GDM1 (cell line): Measurements from ENCODE around the gene SHANK1.
"Not testable (repeated sequence)": the region's sequence is repeated elsewhere in the genome, so short reads cannot be mapped to it uniquely, and the experiment has no call there.

Experiments used
- DNase-seq: peaks from one replicate; lab custom pipeline; 2025; lab: John Stamatoyannopoulos, UW

The SHANK1 gene

DNA sequence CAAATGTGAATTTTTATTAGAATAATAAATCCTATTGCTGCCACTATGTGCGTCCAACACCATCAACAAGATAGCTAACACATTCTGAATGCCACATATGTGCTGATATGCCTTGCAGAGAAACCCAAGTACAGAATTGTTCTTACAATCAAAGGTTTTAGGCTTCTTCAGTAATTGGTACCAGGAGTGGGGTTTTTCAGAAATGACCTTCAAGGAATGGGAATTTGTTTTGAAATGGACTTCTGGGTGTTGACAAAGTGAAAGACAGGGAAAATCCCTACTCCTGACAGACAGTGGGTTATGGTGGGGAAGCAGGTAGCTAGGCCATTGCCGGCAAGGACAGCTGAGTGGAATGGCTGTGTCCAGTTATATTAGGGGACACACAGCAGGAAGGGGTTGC lies 85.6 kb downstream of the SHANK1 start:
- DNase-seq = no peak

DNA sequence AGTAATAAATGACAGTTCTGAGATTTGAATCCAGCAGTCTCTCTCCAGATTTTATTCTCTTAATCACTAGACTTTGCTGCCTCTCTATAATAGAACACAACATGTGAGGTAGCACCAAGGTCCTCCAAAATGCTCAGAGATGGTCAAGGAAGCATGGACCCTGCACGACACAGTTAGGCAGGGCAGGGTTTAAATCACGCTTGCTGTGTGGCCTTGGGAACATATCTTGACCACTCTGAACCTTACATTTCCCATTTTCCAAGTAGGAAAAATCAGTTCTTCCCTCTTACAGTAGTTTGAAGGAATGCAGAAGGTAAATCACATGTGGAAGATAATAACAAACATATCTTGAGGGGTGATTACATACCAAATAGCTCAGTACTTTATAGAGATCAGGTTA lies 86.2 kb downstream of the SHANK1 start:
- DNase-seq = no peak

DNA sequence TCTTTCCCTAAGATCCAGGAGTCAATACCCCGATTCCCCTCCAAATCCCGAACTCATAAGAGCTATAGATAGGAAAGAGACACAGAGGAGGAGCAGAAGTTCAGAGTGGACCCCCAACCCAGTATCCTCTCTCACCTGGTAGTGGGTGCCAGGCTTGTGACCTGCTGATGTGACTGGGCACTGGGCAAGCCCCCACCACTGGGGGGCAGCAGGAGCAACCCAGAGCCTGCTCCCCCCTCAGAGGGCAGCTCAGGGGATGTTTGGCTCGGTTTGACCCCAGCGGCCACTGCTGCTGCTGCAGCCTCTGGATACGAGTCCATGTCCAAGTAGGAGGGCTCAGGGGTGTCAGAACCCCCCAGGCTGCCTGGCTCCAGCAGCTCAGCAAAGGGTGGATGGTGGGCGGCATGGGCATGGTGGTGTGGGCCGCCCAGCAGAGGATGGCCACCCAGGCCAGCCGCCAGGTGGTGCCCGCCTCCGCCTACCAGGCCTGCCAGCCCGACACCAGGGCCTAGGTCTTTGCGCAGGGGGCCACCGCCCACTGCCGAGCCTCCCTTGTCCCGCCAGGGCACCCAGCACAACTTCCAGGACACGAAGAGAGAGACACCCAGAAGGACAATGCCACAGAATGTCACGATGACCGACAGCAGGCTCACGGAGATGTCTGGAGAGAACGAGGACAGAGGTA lies 87.3 kb downstream of the SHANK1 start:
- no peak for DNase-seq

DNA sequence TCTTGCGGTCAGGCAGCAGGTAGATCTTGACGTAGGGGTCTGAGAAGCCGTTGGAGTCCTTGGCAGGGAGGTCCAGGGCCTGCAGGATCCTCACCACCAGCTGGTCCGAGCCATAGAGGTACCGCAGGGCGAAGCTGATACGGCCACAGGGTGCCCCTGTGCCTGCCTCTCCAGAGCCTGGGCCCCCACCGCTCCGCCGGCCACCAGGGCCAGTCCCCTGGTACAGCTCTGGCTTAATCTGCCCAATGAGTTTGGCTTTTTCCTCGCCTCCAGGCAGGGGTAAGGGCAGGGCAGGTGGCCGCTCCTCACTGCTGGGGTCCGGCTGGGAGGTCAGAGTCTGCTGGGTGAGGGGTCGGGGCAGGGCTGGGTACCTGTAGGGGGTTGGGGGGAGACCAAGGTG lies 89.8 kb downstream of the SHANK1 start:
- no peak for DNase-seq

DNA sequence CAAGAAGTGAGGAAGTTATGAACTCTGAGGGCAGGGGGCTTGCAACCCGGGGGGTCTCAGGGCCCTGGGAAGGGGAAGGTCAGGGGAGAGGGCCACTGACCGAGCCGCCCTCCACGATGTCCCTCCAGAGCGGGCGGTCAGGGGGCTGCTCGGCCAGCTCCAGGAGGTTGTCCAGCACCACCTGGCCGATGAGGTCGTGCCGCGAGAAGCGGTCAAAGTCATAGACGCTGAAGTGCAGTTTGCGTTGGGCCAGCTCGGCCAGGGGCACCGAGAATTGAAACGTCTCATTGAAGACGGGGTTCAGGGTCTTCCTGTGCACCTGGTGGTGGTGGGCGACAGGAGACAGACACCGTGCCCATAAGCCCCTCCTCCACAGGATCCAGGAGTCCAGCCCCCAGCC lies 90.4 kb downstream of the SHANK1 start:
- DNase-seq = no peak

DNA sequence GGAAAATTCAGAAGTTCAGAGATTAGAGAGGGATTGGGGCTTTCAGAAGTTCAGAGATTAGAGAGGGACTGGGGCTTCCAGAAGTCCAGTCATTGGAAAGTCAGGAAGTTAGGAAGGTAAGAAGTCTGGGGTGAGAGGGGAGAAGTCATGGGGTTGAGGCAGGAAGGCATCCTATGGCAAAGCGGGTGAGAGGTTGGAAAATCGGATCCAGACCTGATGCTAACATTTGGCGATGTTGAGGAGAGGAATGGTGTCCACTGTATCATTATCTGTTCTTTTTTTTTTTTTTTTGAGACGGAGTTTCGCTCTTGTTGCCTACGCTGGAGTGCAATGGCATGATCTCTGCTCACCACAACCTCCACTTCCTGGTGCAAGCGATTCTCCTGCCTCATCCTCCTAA lies 91.1 kb downstream of the SHANK1 start:
- no peak for DNase-seq

DNA sequence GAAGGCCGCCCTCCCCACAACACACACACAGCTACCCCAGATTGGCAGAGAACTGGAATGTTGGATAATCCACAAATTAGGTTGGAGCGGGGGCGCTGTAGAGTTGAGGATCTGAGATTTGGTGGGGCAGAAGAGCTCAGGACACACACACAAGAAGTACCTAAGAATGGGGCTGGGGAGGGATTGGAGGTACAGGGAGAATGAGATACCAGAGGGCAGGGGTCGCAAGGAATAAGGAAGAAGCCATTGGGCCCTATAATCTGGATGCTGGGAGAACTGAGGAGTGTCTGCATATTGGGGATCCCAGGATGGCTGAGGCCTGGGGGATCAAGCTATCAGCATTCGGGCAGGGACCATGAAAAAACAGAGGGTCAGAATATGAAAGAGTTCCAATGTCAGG lies 91.5 kb downstream of the SHANK1 start:
- no peak for DNase-seq

DNA sequence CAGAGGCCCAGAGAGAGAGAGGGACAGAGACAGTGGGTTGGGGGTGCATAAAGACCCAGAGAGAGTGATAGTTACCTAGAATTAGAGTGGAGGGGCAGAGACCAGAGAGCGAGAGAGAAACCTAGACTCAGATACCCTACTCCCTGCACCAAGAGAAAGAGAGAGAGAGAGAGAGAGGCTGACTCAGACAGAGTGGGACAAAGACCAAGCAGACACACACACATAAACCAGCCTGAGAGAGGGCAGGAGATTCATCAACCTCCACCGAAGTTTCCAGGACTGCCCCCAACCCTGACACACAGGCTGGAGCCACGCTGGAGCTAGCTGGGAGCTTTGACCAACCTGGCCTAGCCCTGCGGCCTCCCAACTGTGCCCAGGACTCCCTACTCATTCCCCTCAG lies 92.8 kb downstream of the SHANK1 start:
- no peak for DNase-seq

DNA sequence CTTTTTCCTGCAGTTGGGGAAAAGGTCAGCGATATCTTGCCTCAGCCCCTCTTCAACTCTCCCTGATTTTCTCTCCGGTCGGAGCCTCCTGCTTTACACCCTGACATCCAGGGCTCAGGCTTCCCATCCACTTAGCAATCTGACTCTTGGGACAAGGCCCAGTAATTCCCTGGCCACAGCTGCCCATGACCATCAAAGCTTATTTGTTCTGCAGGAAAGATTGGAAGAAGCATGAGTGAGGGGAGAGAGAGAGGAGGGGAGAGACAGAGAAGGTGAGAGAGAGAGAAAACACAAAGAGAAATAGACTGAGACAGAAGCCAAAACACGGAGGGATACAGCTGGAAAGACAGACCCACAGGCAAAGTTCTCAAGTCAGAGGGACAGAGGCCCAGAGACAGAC lies 93.6 kb downstream of the SHANK1 start:
- DNase-seq = no peak

DNA sequence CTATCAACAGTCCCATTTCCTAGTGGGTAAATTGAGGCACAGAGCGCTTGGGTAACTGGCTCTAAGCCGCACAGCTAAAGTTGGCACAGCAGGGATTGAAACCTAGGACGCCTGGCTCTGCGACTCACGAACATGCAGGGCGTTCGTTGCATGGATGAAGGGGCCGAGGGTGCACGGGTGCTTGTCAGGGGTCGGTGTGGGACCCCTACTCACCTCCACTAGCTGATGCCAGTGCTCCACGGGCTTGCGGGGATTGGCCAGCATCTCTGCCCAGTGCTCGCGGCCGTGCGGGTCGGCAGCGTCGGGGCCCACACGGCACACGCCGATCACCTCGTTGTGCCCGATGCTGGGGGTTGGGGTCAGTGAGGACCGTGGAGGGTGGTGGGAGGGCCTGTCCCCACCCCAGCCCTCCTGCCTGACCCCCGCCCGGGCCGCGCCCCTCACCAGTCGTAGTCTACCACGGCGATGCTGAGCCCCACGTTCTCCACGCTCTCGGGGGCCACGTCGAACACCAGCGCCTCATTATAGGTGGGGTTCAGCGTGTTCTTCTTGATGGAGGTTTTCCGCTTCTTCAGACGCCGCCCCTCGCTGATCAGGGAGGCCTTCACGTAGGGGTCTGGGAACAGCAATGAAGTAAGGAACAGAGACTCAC lies 94.5 kb downstream of the SHANK1 start:
- no peak for DNase-seq

DNA sequence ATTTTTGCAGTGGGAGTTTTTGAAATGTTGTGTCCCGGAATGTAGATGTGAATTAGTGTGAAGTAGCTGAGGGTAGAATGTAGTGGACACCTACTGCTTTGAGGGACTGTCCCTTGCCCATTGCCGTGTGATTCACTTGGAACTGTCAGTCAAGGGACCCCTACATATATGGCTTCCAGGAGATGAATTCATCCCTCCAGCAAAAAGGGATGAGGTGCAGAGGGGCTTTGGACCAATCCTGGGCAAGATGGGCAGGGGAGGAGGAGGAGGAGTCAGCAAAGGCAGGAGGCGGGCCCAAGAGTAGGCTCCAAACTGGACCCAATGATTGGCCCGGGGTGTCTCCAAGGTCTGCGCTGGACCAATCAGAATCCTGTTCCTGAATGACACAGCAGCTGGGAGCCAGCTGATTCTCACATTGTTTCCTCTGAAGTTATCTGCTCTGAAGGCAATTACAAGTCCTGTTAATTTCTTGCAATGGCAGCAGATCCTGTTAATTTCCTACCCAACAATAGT lies 99.2 kb downstream of the SHANK1 start:
- DNase-seq = not testable (repeated sequence)

DNA sequence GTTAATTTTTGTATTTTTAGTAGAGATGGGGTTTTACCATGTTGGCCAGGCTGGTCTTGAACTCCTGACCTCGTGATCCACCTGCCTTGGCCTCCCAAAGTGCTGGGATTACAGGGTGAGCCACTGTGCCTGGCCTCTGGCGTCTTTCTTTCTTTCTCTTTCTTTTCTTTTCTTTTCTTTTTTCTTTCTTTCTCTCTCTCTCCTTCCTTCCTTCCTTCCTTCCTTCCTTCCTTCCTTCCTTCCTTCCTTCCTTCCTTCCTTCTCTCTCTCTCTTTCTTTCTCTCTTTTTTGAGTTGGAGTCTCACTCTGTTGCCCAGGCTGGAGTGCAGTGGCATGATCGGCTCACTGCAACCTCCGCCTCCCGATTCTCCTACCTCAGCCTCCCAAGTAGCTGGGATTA lies 100.4 kb downstream of the SHANK1 start:
- not testable (repeated sequence) for DNase-seq

DNA sequence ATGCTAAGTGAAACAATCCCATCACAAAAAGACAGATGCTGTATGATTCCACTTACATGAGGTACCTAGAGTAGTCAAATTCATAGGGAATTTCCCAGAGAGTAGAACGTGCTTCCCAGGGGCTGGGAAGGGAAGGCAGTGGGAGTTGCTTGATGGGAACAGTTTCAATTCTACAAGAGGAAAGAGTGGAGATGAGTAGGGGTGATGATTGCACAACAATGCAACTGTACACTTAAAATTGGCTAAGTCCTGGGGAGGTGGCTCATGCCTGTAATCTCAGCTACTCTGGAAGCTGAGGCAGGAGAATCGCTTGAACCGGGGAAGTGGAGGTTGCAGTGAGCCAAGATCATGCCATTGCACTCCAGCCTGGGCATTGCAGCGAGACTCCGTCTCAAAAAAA lies 101.2 kb downstream of the SHANK1 start:
- not testable (repeated sequence) for DNase-seq

DNA sequence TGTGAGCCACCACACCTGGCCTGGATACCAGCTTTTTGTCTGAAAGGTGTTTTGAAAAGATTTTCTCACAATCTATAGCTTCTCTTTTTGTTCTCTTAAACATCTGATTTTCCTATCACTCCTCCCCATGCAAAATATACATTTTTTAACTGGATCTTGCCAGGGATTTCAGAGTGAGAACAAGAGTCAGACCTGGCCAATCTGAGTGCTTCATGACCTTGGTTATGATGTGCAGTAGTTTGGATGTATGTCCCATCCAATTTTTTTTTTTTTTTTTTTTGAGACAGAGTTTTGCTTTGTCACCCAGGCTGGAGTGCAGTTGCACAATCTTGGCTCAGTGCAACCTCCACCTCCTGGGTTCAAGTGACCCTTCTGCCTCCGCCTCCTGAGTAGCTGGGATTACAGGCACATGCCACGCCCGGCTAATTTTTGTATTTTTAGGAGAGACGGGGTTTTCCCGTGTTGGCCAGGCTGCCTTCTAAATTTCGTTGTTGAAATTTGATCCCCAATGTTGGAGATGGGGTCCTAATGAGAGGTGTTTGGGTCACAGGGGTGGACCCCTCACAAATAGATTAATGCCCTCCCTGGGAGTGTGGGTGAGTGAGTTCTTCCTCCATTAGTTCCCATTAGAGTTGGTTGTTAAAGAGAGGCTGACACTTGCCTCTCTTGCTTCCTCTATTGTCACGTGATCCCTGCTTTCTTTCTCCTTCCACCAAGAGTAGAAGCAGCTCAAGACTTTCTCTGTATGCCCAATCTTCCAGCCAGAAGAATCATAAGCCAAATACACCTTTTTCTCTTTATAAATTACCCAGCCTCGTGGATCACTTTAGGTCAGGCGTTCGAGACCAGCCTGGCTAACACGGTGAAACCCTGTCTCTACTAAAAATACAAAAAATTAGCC lies 106.8 kb downstream of the SHANK1 start:
- not testable (repeated sequence) for DNase-seq
